WTC11 (cell line): ENCODE data around the gene INO80.

Experiments
- AFF4 ChIP-seq: sonication (generic); formaldehyde crosslinking; IDR thresholded peaks from 2 replicates; pipeline ENCODE4 v1.8.1; 2023; ENCODE audit warnings: mild to moderate bottlenecking, missing genetic modification reagents, borderline replicate concordance
- E2F4 ChIP-seq: sonication (generic); formaldehyde crosslinking; IDR thresholded peaks from 2 replicates; pipeline ENCODE4 v1.8.1; 2022; ENCODE audit warnings: low read depth, mild to moderate bottlenecking, moderate library complexity, missing genetic modification reagents, borderline replicate concordance

GRCh38 chr15:41161336-41161735 is 45.3 kb upstream of the INO80 start:
- no peak for TF ChIP-seq AFF4 (CRISPR knock-in tag)
- TF ChIP-seq E2F4, result no peak
